GM19372 (cell line): ENCODE data around the gene FBXW2.
A peak's percentile ranks its signal among the peaks of the same experiment; 100 is the strongest.

Source experiments
- ATAC-seq: cut with Tn5 transposase; IDR thresholded peaks from one replicate; pipeline ENCODE4 v1.9.1; 2021; ENCODE audit warnings: mild to moderate bottlenecking, low read depth, moderate library complexity; ENCODE audit not compliant: unreplicated experiment

Gene FBXW2

DNA sequence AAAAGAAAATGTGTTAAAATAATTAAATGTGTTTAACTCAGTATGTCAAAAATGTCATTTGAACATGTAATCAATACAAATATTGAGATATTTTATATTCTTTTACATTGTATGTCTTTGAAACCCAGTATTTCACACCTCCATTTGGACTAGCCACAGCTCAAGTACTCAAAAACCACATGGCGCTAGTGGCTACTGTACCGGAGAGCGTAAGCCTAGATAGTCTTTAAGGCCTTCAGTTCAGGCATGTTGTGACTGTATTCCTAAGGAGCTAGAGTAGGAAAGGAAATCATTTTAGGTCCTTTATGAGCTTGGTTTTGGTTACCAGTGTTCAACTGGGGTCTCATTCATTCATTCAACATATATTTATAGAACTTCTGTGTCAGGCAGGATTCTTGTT, 12.8 kb downstream of the FBXW2 start:
- ATAC-seq: no peak

DNA sequence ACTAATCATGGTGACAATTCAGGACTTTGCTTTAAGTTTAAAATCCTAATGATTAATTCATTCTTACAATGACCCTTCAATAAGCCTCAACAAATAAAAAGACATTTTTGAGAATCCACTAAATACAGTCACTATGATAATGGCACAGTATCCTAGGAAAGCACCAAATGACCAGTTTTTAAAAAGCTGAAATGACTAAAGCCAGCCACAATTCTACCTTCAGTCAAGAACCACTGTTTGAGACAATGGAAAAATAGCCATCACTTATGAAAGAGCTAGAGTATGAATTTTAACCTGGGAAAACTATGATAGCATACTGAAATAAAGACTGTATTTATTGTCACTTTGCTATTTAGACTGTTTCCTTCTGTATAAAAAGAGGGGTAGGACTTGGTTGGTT, 14.0 kb downstream of the FBXW2 start:
- no peak for ATAC-seq

DNA sequence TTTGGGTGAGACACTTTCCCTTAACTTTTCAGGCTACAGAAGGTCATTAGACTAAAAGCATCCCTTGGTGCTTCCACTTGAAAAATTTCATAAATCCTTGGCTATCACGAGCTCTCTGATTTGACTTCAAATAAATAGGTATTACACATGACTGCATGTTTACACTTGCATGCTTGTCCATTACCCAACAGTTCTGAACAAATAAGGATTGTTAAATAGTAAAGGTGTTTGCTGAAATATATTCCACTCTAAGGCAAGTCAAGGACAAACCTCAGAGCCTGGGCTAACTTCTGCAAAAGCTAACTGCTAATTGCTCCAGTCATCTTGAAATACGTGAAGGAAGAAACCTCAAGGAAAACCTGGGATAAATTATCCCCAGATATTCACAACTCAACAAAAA, 14.5 kb downstream of the FBXW2 start:
- ATAC-seq: no peak

DNA sequence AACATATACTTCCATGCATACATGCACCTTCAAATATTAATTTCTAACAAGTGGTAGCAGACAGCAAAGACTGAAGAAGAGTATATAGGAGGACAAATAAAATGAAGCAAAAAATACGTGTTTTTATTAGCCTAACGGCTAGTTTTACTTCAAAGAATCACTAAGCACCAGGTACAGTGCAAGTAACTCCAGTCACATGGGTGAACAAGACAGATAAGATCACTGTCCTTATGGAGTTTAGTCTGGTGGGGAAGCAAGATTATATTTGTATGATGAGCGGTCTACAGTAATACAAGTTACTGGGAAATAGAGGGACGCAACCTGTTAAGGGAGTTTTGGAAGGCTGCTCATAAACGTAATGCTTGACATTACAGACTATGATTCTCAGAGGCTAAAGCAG, 16.0 kb downstream of the FBXW2 start:
- no peak for ATAC-seq

DNA sequence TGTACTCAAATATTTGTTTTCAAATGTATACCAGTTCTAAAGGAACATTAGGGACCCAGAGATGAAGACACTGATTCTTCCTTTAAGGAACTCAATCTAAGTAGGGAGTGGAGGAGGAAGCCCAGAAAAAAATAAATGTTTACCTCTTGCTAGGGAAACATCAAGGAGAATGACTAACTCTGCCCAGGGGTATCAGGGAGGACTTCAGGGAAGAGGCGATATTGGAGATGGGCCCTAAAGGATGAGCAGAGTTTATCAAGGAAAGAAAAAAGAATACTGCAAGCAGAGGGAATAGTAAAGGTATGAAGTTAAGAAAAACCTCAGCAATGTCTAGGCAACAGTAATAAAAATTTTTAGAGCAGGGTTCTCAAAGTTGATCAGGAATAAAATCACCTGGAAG, 16.4 kb downstream of the FBXW2 start:
- ATAC-seq: no peak

DNA sequence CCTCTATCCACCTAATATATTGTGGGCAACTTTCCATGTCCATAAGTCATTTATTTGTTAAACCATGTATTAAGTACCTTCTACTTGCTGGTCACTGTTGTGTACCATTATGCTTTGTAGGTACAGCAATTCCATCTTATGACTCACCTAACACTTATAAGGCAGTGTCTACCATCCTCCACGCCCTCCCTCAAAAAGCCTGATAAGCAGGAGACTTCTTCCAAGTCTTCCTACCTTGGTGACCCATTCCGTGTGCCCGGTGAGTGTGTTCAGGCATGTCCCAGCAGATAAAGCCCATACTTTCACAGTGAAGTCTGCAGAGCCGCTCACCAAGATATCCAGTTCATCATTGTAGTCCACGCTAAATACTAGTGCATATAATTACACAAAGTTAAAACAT, 17.4 kb downstream of the FBXW2 start:
- no peak for ATAC-seq

DNA sequence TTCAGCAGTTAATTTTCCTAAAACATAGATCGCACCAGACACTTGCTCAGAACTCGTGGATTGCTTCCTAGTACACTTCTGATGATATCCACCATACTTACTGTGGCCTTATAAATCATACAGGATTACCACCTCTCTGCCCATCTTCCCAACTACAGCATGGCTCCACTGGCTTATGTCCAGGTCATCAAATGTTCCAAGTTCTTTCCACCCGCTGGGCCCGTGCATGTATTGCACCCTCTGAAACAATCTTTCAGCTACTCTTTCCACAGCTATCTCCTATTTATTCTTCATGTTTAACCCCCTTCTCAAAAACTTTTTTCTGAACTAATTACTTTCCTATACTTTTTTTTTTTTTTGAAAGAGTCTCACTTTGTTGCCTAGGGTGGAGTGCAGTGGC, 18.5 kb downstream of the FBXW2 start:
- no peak for ATAC-seq

DNA sequence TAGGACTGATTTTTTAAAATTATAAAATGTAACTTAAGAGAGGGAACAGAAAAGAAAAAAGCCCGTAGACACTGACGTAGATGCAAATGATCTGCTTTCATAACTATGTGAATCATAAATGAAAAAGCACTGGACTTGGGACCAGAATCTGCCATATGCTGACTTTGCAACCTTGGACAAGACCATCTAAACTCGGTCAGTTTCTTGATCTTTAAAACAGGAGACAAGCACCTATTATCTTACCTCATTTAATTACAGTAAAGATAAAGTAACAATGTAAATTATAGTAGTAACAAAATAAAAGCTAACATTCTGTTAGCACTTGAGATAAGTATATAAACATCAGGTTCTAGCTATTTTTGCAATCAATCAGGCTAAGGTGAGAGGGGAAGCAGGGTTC, 20.0 kb downstream of the FBXW2 start:
- ATAC-seq: no peak

DNA sequence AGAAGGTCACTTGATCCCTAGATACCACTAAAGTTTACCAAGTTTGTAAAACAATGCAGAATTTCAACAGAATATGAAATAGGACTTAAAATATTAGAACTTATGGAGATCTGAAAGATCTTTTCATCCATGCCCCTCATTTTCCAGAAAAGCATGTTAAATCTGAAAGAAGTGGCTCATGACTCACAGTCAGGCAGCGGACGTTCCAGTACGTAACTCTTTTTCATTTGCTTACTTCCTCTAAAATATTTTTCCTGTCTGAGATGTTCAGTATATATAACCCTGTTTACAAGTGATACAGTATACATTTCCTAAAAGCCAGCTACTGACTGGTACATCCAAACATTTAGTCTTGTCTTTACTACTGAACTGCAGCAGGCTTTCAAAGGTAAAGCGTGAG, 22.3 kb downstream of the FBXW2 start:
- ATAC-seq: no peak

DNA sequence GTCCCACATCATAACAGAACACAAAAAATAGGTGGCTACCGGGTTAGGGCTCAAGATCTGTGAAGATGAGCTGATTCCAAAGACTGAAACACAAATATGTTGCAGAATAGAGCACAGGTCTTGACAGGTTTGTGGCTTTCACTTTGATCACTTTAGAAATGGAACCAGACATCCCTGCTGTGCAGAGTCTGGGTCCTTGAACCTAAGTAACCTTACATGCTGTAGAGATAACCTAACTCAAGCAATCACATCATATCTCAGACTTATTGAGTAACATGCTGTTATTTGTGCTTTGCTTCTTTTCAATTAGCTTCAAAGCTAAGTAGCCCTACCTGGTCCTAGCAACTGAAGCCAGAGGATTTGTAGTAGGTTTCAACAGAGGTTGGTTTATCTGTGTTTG, 24.3 kb downstream of the FBXW2 start:
- ATAC-seq: no peak

DNA sequence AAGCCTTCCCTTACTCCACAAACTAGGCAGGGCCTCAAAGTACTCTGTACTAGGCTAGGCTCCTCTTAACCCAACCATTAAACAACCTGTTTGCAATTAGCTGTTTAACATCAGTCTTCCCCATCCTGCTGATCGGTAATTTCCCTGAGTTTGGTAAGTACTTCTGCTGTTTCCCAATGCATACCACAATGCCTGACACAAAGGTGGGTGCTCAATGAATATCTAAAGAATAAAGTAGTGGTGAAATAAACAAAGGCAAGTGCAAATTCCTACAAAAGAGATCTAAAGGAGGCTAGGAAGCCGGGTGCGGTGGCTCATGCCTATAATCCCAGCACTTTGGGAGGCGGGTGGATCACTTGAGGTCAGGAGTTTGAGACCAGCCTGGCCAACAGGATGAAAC, 25.0 kb downstream of the FBXW2 start:
- no peak for ATAC-seq

DNA sequence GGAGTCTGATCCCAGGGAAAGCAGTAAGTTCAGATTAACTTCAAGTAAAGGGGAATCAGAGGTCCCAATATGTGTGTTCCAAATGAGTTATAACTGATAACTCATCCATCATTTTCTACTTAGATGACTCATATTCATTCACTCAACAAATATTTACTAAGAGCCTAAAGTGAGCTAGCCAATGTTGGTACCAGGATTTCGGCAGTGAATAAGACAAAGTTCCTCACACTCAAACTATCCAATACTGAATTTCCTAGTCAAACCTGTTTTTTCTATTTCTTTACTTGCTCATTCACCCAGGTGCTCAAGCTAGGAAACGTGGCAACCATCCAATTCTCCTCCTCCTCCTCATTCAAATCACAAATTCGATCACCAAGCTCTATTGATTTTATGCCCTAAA, 25.8 kb downstream of the FBXW2 start:
- ATAC-seq: no peak

DNA sequence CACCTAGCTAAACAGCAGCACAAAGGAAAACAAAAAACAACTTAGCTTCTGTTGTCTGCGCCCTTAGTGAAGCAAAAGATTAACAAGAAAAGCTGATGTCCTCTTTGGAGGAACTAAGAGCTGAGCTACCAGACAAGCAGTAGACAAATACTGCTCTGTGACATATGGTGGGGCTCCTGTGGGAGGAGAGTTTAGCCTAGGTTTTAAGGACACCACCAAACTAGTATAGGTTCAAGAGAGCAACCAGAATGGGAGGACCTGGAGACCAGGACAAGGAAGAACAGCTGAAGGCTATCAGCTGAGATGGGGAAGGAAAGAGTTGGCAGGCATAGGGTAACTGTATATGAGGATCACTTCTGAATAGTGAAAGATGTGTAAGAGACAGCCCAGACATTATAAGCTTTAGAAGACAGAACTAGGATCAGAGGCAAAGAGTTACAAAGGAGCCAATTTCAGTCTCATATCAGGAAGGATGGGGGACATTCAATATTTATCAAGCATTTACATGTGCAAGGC, 27.2 kb downstream of the FBXW2 start:
- no peak for ATAC-seq

DNA sequence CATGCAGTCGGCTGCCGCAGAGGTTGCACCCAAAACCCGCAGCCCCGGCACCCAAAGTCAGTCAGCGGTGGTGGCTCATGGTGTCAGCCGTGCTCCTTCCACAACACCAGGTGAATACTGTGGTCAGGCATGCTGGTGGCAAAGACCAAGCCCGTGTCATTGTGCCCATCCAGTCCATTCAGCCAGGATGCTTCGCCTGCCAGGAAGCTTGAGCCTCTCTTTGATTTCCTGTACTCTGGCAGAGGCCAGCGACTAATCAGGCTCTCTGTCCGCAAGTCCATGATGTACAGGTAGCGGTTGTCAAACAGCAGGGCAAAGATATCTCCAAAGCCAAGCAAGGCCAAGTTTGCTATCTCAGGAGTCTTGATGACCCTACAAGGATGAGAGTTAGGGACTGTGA, 28.7 kb downstream of the FBXW2 start:
- ATAC-seq: no peak

DNA sequence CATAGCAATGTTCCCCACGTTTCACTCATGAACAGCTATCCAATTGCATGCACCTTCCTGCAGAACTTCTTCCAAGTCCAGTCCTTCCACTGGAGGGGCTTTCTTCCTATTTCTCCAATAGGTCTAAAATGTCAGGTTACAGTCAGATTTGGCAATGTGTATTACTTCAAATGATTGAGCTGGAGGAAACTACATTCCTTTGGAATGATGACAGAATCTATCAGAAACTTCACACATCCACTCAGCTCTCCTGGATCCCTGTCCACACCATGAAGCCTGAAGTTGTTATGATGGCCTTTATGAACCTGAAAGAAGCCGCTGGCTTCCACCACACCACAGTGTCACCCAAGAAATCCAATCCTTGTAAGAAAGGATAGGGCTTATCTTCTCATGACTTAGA, 32.2 kb downstream of the FBXW2 start:
- no peak for ATAC-seq

DNA sequence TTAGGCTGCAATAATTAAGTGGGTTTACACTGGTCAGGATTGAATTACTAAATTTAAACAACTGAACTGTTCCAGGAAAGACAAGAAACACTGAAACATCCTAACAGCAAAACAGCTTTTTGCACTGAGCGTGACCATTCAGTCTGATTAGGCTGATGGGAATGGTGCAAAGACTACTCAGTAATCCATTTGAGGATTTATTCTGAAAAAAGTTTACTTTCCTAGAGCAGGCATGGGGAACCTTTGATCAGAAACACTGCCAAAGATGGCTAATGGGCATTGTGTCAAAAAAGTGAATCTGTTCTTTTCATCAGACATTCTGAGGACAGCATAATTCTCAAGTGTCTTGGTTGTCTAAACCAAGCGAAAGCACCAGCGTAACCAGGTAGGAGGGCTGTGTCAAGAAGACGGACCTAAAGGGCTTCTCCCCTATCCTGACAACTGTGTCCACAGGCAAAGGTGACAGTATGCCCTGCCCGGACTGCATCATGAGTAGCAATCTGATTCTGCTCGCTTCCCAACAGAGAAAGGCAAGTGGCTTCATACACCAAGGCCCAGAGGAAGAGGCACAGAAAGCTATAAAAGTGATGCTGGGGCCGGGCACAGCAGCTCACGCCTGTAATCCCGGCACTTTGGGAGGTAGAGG, 33.3 kb downstream of the FBXW2 start:
- no peak for ATAC-seq

DNA sequence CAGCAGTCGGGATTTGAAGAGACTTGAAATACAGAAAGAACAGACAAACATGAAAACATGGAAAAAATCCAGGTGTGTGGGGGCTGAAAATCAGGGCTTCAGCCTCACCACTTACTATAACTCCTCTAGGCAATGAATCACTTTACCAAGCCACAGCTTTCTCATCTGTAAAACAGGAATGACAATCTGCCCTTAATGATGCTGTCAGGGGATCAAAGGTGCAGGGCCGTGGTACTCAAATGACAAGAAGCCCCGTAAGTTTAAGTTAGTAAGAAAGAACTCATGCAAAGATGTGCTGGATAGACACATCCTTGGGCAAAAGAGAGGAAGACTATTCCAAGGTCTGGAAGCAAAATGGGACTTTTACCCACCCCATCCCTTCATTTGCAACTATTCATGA, 34.7 kb downstream of the FBXW2 start:
- no peak for ATAC-seq

DNA sequence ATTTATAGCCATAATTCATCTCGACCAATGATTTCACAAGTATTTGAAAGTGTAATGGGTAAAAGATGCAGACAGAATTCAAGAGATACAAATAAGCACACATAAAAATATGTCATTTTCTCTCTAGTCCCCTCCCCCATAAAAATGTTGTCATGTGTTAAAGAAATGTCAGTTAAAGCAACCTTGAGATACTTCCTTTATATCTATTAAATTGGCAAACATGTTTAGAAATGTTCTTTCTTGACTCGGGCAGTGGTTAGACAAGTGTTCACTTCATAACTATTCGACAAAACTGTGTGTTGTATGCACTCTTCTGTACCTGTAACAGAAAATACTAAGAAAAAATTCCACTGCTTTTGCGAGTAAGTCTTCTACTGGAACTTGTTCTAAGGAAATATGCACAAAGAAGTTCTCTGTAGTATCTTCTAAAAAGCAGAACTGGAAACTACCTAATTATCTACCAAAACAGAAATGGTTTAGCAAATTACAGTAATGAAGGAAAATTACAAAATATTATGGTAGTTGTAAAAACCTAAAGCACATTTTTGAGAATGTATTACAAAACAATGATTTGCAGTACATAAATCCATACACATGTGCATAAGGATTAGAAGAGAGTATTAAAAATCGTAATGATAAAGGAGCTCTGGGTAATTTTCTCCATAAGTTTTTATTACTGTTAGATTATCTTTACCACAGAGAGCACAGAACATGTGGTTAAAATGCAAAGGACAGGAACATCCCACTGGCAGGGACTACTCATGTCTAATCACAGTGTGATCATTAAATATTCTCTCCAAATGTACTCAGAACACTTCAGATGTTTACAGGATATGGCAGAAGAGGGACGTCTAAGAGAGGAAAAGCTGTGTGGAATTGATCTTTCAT, 35.9 kb downstream of the FBXW2 start:
- ATAC-seq: no peak

DNA sequence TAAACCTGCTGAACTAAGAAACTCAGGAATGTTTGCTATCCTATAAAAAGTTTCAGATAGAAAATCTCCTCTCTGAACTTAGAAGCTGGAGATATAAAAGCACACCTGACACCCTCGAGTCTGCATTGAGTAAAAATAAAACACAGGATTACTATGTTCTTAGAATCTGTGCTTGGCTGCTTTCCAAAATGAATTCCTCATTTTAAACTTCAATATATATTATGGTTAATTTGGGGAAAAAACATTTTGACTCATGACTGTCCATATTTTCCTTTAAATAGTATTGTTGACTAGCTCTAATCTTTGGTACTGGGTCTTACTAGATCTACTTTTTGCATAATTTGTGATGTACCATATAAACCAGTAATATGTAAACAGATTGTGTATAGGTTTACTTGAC, 36.7 kb downstream of the FBXW2 start:
- ATAC-seq: no peak

DNA sequence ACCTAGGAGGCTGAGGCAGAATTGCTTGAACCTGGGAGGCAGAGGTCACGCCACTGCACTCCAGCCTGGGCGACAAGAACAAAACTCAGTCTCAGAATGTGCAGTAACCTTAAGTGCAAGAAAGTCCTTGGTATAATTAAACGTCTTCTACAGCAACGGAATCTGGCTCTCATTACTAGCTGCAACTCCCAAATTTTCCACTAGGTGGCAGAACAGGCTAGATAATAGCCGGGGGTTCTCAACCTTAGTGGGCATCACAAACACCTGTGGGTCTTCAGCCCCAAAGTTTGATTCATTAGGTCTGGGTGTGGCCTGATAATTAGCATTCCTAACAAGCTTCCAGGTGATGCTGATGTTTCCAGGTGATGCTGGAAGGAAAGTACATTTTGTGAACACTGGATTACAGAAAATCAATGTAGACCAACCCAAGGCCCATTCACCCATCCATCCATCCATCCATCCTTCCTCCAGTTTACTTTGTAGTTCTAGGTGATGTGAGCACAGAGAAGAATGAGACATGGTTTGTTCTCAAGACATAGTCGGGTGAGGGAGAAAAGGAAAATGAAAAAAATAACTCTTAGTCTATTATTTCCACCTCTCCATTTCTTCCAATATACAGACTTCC, 37.3 kb downstream of the FBXW2 start:
- ATAC-seq: peak; percentile 67

DNA sequence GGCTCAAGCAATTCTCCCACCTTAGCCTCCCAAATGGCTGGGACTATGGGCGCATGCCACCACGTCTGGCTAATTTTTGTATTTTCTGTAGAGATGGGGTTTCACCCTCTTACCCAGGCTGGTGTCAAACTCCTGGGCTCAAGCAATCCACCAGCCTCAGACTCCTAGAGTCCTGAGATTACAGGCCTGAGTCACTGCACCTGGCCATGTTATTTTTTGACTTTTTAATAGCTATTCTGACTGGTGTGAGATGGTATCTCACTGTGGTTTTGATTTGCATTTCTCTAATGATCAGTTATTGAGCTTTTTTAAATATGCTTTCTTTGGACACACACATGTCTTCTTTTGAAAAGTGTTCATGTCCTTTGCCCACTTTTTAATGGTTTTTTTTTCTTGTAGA, 38.2 kb downstream of the FBXW2 start:
- no peak for ATAC-seq

DNA sequence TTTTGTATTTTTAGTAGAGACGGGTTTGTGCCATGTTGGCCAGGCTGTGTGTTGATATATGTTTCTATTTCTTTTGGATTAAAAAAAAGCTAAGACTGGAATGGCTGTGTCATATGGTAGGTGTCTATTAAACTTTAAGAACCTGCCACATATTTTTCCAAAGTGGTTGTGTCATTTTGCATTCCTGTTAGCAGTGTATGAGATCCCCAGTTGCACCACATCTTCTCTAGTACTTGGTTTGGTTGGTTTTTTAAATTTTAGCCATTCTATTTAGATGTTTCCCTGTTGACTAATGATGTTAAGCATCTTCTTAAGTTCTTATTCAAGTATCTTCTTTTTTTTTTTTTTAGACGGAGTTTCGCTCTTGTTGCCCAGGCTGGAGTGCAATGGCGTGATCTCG, 42.8 kb downstream of the FBXW2 start:
- no peak for ATAC-seq
